Karpas-422 (cell line): Measurements from ENCODE around the gene RAB6B. TPM values are rescaled to one million over a fixed set of nuclear protein-coding genes. Genes with fewer than 3 reads are reported as not detected.

Experiments used
- DNase-seq: peaks from one replicate; pipeline ENCODE4 v3.0.0-alpha.2; 2015
- H2AFZ ChIP-seq: fragments of 200-600 bp; sonication (generic); 2 replicates; pipeline ENCODE4 v1.6.1; 2014; ENCODE audit warnings: antibody characterized with exemption, low read length, mixed read lengths
- H3K27ac ChIP-seq: fragments of 200-600 bp; sonication (generic); 2 replicates; pipeline ENCODE4 v1.5.1; 2014; ENCODE audit warnings: mild to moderate bottlenecking, low read length, moderate library complexity
- H3K27me3 ChIP-seq: fragments of 200-600 bp; sonication (generic); 2 replicates; pipeline ENCODE4 v1.6.1; 2014; ENCODE audit warnings: low read length, mixed read lengths
- H3K36me3 ChIP-seq: fragments of 200-600 bp; sonication (generic); 2 replicates; pipeline ENCODE4 v1.6.1; 2014; ENCODE audit warnings: low read length, mixed read lengths; ENCODE audit not compliant: insufficient read depth
- H3K4me1 ChIP-seq: fragments of 200-600 bp; sonication (generic); 2 replicates; pipeline ENCODE4 v1.6.1; 2014; ENCODE audit warnings: mild to moderate bottlenecking, low read length, mixed read lengths
- H3K4me2 ChIP-seq: fragments of 200-600 bp; sonication (generic); 2 replicates; pipeline ENCODE4 v1.6.1; 2014; ENCODE audit warnings: low read length, low read depth, mild to moderate bottlenecking; ENCODE audit not compliant: poor library complexity, severe bottlenecking
- H3K4me3 ChIP-seq: fragments of 200-600 bp; sonication (generic); 2 replicates; pipeline ENCODE4 v1.5.1; 2014; ENCODE audit warnings: mild to moderate bottlenecking, antibody characterized with exemption, low read length, mixed read lengths
- H3K79me2 ChIP-seq: fragments of 200-600 bp; sonication (generic); 2 replicates; pipeline ENCODE4 v1.6.1; 2014; ENCODE audit warnings: mild to moderate bottlenecking, low read length, mixed read lengths
- H3K9ac ChIP-seq: fragments of 200-600 bp; sonication (generic); 2 replicates; pipeline ENCODE4 v1.6.0; 2014; ENCODE audit warnings: low read length
- H3K9me2 ChIP-seq: fragments of 200-600 bp; sonication (generic), shearing (Covaris generic); replicated peaks from 2 replicates; pipeline ENCODE4 v1.6.0; 2014; ENCODE audit warnings: mild to moderate bottlenecking, low read length, moderate library complexity; ENCODE audit not compliant: insufficient read depth
- H3K9me3 ChIP-seq: fragments of 300-700, 200-600 bp; sonication (generic); 2 replicates; pipeline ENCODE4 v1.6.1; 2014; ENCODE audit warnings: low read length, mixed read lengths
- H4K20me1 ChIP-seq: fragments of 200-600 bp; sonication (generic); 2 replicates; pipeline ENCODE4 v1.6.1; 2014; ENCODE audit warnings: mild to moderate bottlenecking, antibody characterized with exemption, low read length, low read depth; ENCODE audit not compliant: insufficient read depth
- total RNA-seq: library from RNA; depleted of rRNA; stranded (reverse); fragments of >200 nt; shearing (Covaris generic); gene quantifications from 2 replicates; pipeline ENCODE4 v1.2.3, GENCODE V29; 2014; ENCODE audit warnings: low replicate concordance

The RAB6B gene
- total RNA-seq, 1 experiment from 2014 or later: not detected

GRCh38 chr3:133938770-133939462 is 43.2 kb upstream of the RAB6B start:
- Histone ChIP-seq H4K20me1 (no peaks in the 10 kb centered on the region), H3K79me2 (no peaks in the 10 kb centered on the region), H3K27me3 (no peaks in the 10 kb centered on the region), H3K9me3 (no peaks in the 10 kb centered on the region), H3K4me2 (no peak overlapping the region), H3K9me2 (no peaks in the 10 kb centered on the region), H3K4me1 (no peaks in the 10 kb centered on the region; the same call in 1 of the 2 replicates), H3K36me3 (no peaks in the 10 kb centered on the region), H3K4me3 (no peak overlapping the region), H3K27ac (no peak overlapping the region), H2AFZ (no peak overlapping the region), H3K9ac (no peak overlapping the region)
- DNase-seq: no peak

- H3K9ac ChIP-seq: no peak overlapping the region
- H3K4me1 ChIP-seq: no peaks in the 10 kb centered on the region; the same call in 1 of the 2 replicates
- no peaks in the 10 kb centered on the region for H3K27me3 ChIP-seq
- H3K9me3 ChIP-seq: no peaks in the 10 kb centered on the region
- no peak overlapping the region for H3K4me2 ChIP-seq
- DNase-seq: no peak
- no peaks in the 10 kb centered on the region for H3K9me2 ChIP-seq
- no peak overlapping the region for H2AFZ ChIP-seq
- no peak overlapping the region for H3K27ac ChIP-seq
- H3K79me2 ChIP-seq: no peaks in the 10 kb centered on the region
- H3K36me3 ChIP-seq: no peaks in the 10 kb centered on the region
- H4K20me1 ChIP-seq: no peaks in the 10 kb centered on the region
- no peak overlapping the region for H3K4me3 ChIP-seq
Measured at GRCh38 chr3:133937756-133938601, 42.3 kb upstream of the RAB6B start.

GRCh38 chr3:133937061-133937686 is 41.5 kb upstream of the RAB6B start:
- DNase-seq: no peak
- Histone ChIP-seq H3K27me3 (no peaks in the 10 kb centered on the region), H3K4me3 (no peak overlapping the region), H3K9ac (no peak overlapping the region), H3K27ac (no peak overlapping the region), H3K9me3 (no peaks in the 10 kb centered on the region), H4K20me1 (no peaks in the 10 kb centered on the region), H3K79me2 (no peaks in the 10 kb centered on the region), H3K36me3 (no peaks in the 10 kb centered on the region), H3K4me2 (no peak overlapping the region), H3K4me1 (no peaks in the 10 kb centered on the region; the same call in 1 of the 2 replicates), H2AFZ (no peak overlapping the region), H3K9me2 (no peaks in the 10 kb centered on the region)

GRCh38 chr3:133935843-133936769 is 40.4 kb upstream of the RAB6B start:
- no peak overlapping the region for H3K4me2 ChIP-seq
- H2AFZ ChIP-seq: no peak overlapping the region
- H3K27me3 ChIP-seq: no peaks in the 10 kb centered on the region
- no peak overlapping the region for H3K4me3 ChIP-seq
- no peak overlapping the region for H3K27ac ChIP-seq
- no peaks in the 10 kb centered on the region for H3K36me3 ChIP-seq
- no peak overlapping the region for H3K9ac ChIP-seq
- no peaks in the 10 kb centered on the region for H3K9me3 ChIP-seq
- H3K79me2 ChIP-seq: no peaks in the 10 kb centered on the region
- H3K9me2 ChIP-seq: no peaks in the 10 kb centered on the region
- no peaks in the 10 kb centered on the region for H4K20me1 ChIP-seq
- no peak for DNase-seq
- no peaks in the 10 kb centered on the region; the same call in 1 of the 2 replicates for H3K4me1 ChIP-seq

GRCh38 chr3:133934996-133935842 is 39.5 kb upstream of the RAB6B start:
- H3K9ac ChIP-seq: no peak overlapping the region
- H2AFZ ChIP-seq: no peak overlapping the region
- no peaks in the 10 kb centered on the region for H3K36me3 ChIP-seq
- H3K27me3 ChIP-seq: no peaks in the 10 kb centered on the region
- no peaks in the 10 kb centered on the region for H4K20me1 ChIP-seq
- H3K9me3 ChIP-seq: no peaks in the 10 kb centered on the region
- no peak overlapping the region for H3K4me3 ChIP-seq
- H3K79me2 ChIP-seq: no peaks in the 10 kb centered on the region
- no peak overlapping the region for H3K4me2 ChIP-seq
- H3K9me2 ChIP-seq: no peaks in the 10 kb centered on the region
- H3K4me1 ChIP-seq: no peaks in the 10 kb centered on the region; the same call in 1 of the 2 replicates
- H3K27ac ChIP-seq: no peak overlapping the region
- DNase-seq: no peak

- H3K27ac ChIP-seq: no peak overlapping the region
Measured at GRCh38 chr3:133934073-133934970, 38.6 kb upstream of the RAB6B start.

More at GRCh38 chr3:133934073-133934970, 38.6 kb upstream of the RAB6B start:
- no peaks in the 10 kb centered on the region for H3K9me2 ChIP-seq
- DNase-seq: no peak
- H3K4me1 ChIP-seq: no peaks in the 10 kb centered on the region; the same call in 1 of the 2 replicates
- H3K4me2 ChIP-seq: no peak overlapping the region
- no peaks in the 10 kb centered on the region for H4K20me1 ChIP-seq
- H3K9ac ChIP-seq: no peak overlapping the region
- H3K4me3 ChIP-seq: no peak overlapping the region
- H2AFZ ChIP-seq: no peak overlapping the region
- no peaks in the 10 kb centered on the region for H3K27me3 ChIP-seq
- H3K9me3 ChIP-seq: no peaks in the 10 kb centered on the region
- H3K36me3 ChIP-seq: no peaks in the 10 kb centered on the region
- H3K79me2 ChIP-seq: no peaks in the 10 kb centered on the region
